GM12874 (cell line): Measurements from ENCODE around the gene ATP6AP1.

ENCODE experiments used
- CTCF ChIP-seq: IDR thresholded peaks from 2 replicates; pipeline ENCODE4 v1.5.1; 2011; ENCODE audit warnings: low read depth, mild to moderate bottlenecking, control low read depth, low read length, moderate library complexity; ENCODE audit not compliant: insufficient read depth

The ATP6AP1 gene

GRCh38 chrX:154419189-154419588, 9.3 kb upstream of the ATP6AP1 start:
- no peak for TF ChIP-seq CTCF

- TF ChIP-seq CTCF, result no peak
Measured at GRCh38 chrX:154419688-154420401, 8.6 kb upstream of the ATP6AP1 start.

- no peak for TF ChIP-seq CTCF
Measured at GRCh38 chrX:154420402-154420756, 8.1 kb upstream of the ATP6AP1 start.

- TF ChIP-seq CTCF, result no peak
Measured at GRCh38 chrX:154426916-154427770, 1.3 kb upstream of the ATP6AP1 start.

GRCh38 chrX:154429711-154430110, 1.2 kb downstream of the ATP6AP1 start:
- TF ChIP-seq CTCF, result no peak

- TF ChIP-seq CTCF, result no peak
Measured at GRCh38 chrX:154430479-154430878, 2.0 kb downstream of the ATP6AP1 start.

- no peak for TF ChIP-seq CTCF
Measured at GRCh38 chrX:154430916-154431315, 2.4 kb downstream of the ATP6AP1 start.
